ENCODE results near the gene GAS1.

Gene GAS1

GRCh38 chr9:86926145-86926544 is 21.2 kb downstream of the GAS1 start:
- Histone ChIP-seq H3K9me3 (replicated peaks in 1 of 2; ENCODE audit: control insufficient read depth in 2 of 2, insufficient read depth in 1 of 2, low read depth in 1 of 2, low read length in 2 of 2) (no peaks in the 10 kb centered on the region), H3K27me3 (ENCODE audit: control insufficient read depth in 3 of 3, insufficient read depth in 3 of 3, low read depth in 1 of 3, low read length in 3 of 3) (no peaks in the 10 kb centered on the region), H3K18ac (ENCODE audit: low read length) (no peak overlapping the region), H3K36me3 (replicated peaks in 1 of 2; ENCODE audit: control insufficient read depth in 2 of 2, insufficient read depth in 2 of 2, low read length in 2 of 2) (no peaks in the 10 kb centered on the region), H2AK5ac (ENCODE audit: low read depth, low read length) (no peak overlapping the region), H3K4me2 (ENCODE audit: insufficient read depth, low read length, poor library complexity, severe bottlenecking) (no peak overlapping the region), H2BK5ac (ENCODE audit: low read length) (no peak overlapping the region), H2BK120ac (ENCODE audit: low read depth, low read length) (no peak overlapping the region), H4K91ac (ENCODE audit: low read depth, low read length, poor library complexity) (no peak overlapping the region), H3K9ac (ENCODE audit: low read depth, low read length, poor library complexity) (no peak overlapping the region), H2BK12ac (ENCODE audit: low read length) (no peak overlapping the region), H3K14ac (ENCODE audit: low read length) (no peak overlapping the region), H2BK15ac (ENCODE audit: low read length) (no peak overlapping the region), H3K23ac (ENCODE audit: low read depth, low read length, poor library complexity) (no peak overlapping the region), H3K4me1 (ENCODE audit: control insufficient read depth in 2 of 2, insufficient read depth in 1 of 2, low read depth in 1 of 2, low read length in 2 of 2) (peaks cover 0 to 15% of the 10 kb centered on the region in 2 donors), H2AFZ (ENCODE audit: low read length) (no peak overlapping the region), H3K79me1 (ENCODE audit: low read depth, low read length) (no peaks in the 10 kb centered on the region), H3K4me3 (ENCODE audit: low read length in 2 of 2) (no peak overlapping the region), H3K27ac (replicated peaks; ENCODE audit: low read length) (no peak overlapping the region), H4K8ac (ENCODE audit: low read depth, low read length) (no peak overlapping the region), H3K4ac (ENCODE audit: low read length) (no peak overlapping the region)
- DNase-seq (ENCODE audit: low spot score) = no peak
- no CpG with 5 or more reads among the region's 3 CpGs for WGBS, 2 donors (ENCODE audit: extremely low coverage in 2 of 2, insufficient read length in 2 of 2, insufficient replicate concordance in 1 of 2)

- Histone ChIP-seq H3K9ac (ENCODE audit: low read depth, low read length, poor library complexity) (no peak overlapping the region), H3K18ac (ENCODE audit: low read length) (no peak overlapping the region), H3K27ac (replicated peaks; ENCODE audit: low read length) (no peak overlapping the region), H3K23ac (ENCODE audit: low read depth, low read length, poor library complexity) (no peak overlapping the region), H2AK5ac (ENCODE audit: low read depth, low read length) (no peak overlapping the region), H4K91ac (ENCODE audit: low read depth, low read length, poor library complexity) (no peak overlapping the region), H2BK120ac (ENCODE audit: low read depth, low read length) (no peak overlapping the region), H3K14ac (ENCODE audit: low read length) (no peak overlapping the region), H3K4me3 (ENCODE audit: low read length in 2 of 2) (no peak overlapping the region), H3K79me1 (ENCODE audit: low read depth, low read length) (no peaks in the 10 kb centered on the region), H3K4me1 (ENCODE audit: control insufficient read depth in 2 of 2, insufficient read depth in 1 of 2, low read depth in 1 of 2, low read length in 2 of 2) (peaks cover 0 to 16% of the 10 kb centered on the region in 2 donors), H2BK12ac (ENCODE audit: low read length) (no peak overlapping the region), H3K36me3 (replicated peaks in 1 of 2; ENCODE audit: control insufficient read depth in 2 of 2, insufficient read depth in 2 of 2, low read length in 2 of 2) (no peaks in the 10 kb centered on the region), H2AFZ (ENCODE audit: low read length) (no peak overlapping the region), H3K9me3 (replicated peaks in 1 of 2; ENCODE audit: control insufficient read depth in 2 of 2, insufficient read depth in 1 of 2, low read depth in 1 of 2, low read length in 2 of 2) (no peaks in the 10 kb centered on the region), H2BK5ac (ENCODE audit: low read length) (no peak overlapping the region), H3K4ac (ENCODE audit: low read length) (no peak overlapping the region), H3K27me3 (ENCODE audit: control insufficient read depth in 3 of 3, insufficient read depth in 3 of 3, low read depth in 1 of 3, low read length in 3 of 3) (no peaks in the 10 kb centered on the region), H2BK15ac (ENCODE audit: low read length) (no peak overlapping the region), H4K8ac (ENCODE audit: low read depth, low read length) (no peak overlapping the region), H3K4me2 (ENCODE audit: insufficient read depth, low read length, poor library complexity, severe bottlenecking) (no peak overlapping the region)
- no peak for DNase-seq (ENCODE audit: low spot score)
- WGBS, 2 donors (ENCODE audit: extremely low coverage in 2 of 2, insufficient read length in 2 of 2, insufficient replicate concordance in 1 of 2) = no CpG with 5 or more reads among the region's 1 CpG
Observed at GRCh38 chr9:86925686-86926085, 21.6 kb downstream of the GAS1 start.

GRCh38 chr9:86924206-86924605 is 23.1 kb downstream of the GAS1 start:
- no peak overlapping the region for H3K18ac ChIP-seq (ENCODE audit: low read length)
- no peak overlapping the region for H4K91ac ChIP-seq (ENCODE audit: low read depth, low read length, poor library complexity)
- no peaks in the 10 kb centered on the region for H3K9me3 ChIP-seq (replicated peaks in 1 of 2; ENCODE audit: control insufficient read depth in 2 of 2, insufficient read depth in 1 of 2, low read depth in 1 of 2, low read length in 2 of 2)
- H2BK120ac ChIP-seq (ENCODE audit: low read depth, low read length) = no peak overlapping the region
- no peak overlapping the region for H2AFZ ChIP-seq (ENCODE audit: low read length)
- 100% methylated on average over 2 of the region's 5 CpGs; no CpG with 5 or more reads in 1 of the 2 donors for WGBS, 2 donors (ENCODE audit: extremely low coverage in 2 of 2, insufficient read length in 2 of 2, insufficient replicate concordance in 1 of 2)
- peaks cover 0 to 16% of the 10 kb centered on the region in 2 donors for H3K4me1 ChIP-seq (ENCODE audit: control insufficient read depth in 2 of 2, insufficient read depth in 1 of 2, low read depth in 1 of 2, low read length in 2 of 2)
- no peak overlapping the region for H4K8ac ChIP-seq (ENCODE audit: low read depth, low read length)
- H3K36me3 ChIP-seq (replicated peaks in 1 of 2; ENCODE audit: control insufficient read depth in 2 of 2, insufficient read depth in 2 of 2, low read length in 2 of 2) = no peaks in the 10 kb centered on the region
- no peak overlapping the region for H2BK12ac ChIP-seq (ENCODE audit: low read length)
- H2BK15ac ChIP-seq (ENCODE audit: low read length) = no peak overlapping the region
- no peak overlapping the region for H2BK5ac ChIP-seq (ENCODE audit: low read length)
- no peak overlapping the region for H2AK5ac ChIP-seq (ENCODE audit: low read depth, low read length)
- no peak overlapping the region for H3K4me3 ChIP-seq (ENCODE audit: low read length in 2 of 2)
- H3K4me2 ChIP-seq (ENCODE audit: insufficient read depth, low read length, poor library complexity, severe bottlenecking) = no peak overlapping the region
- H3K14ac ChIP-seq (ENCODE audit: low read length) = no peak overlapping the region
- no peak overlapping the region for H3K9ac ChIP-seq (ENCODE audit: low read depth, low read length, poor library complexity)
- H3K27me3 ChIP-seq (ENCODE audit: control insufficient read depth in 3 of 3, insufficient read depth in 3 of 3, low read depth in 1 of 3, low read length in 3 of 3) = no peaks in the 10 kb centered on the region
- no peak for DNase-seq (ENCODE audit: low spot score)
- H3K79me1 ChIP-seq (ENCODE audit: low read depth, low read length) = no peaks in the 10 kb centered on the region
- no peak overlapping the region for H3K4ac ChIP-seq (ENCODE audit: low read length)
- no peak overlapping the region for H3K27ac ChIP-seq (replicated peaks; ENCODE audit: low read length)
- H3K23ac ChIP-seq (ENCODE audit: low read depth, low read length, poor library complexity) = no peak overlapping the region

- Histone ChIP-seq H3K36me3 (replicated peaks in 1 of 2; ENCODE audit: control insufficient read depth in 2 of 2, insufficient read depth in 2 of 2, low read length in 2 of 2) (no peaks in the 10 kb centered on the region), H3K79me1 (ENCODE audit: low read depth, low read length) (no peaks in the 10 kb centered on the region), H3K9me3 (replicated peaks in 1 of 2; ENCODE audit: control insufficient read depth in 2 of 2, insufficient read depth in 1 of 2, low read depth in 1 of 2, low read length in 2 of 2) (no peaks in the 10 kb centered on the region), H3K27ac (replicated peaks; ENCODE audit: low read length) (no peak overlapping the region), H3K4me3 (ENCODE audit: low read length in 2 of 2) (no peak overlapping the region), H4K8ac (ENCODE audit: low read depth, low read length) (no peak overlapping the region), H3K23ac (ENCODE audit: low read depth, low read length, poor library complexity) (no peak overlapping the region), H3K14ac (ENCODE audit: low read length) (no peak overlapping the region), H2BK5ac (ENCODE audit: low read length) (no peak overlapping the region), H4K91ac (ENCODE audit: low read depth, low read length, poor library complexity) (no peak overlapping the region), H2AK5ac (ENCODE audit: low read depth, low read length) (no peak overlapping the region), H2AFZ (ENCODE audit: low read length) (no peak overlapping the region), H3K9ac (ENCODE audit: low read depth, low read length, poor library complexity) (no peak overlapping the region), H2BK120ac (ENCODE audit: low read depth, low read length) (no peak overlapping the region), H2BK12ac (ENCODE audit: low read length) (no peak overlapping the region), H3K4me1 (ENCODE audit: control insufficient read depth in 2 of 2, insufficient read depth in 1 of 2, low read depth in 1 of 2, low read length in 2 of 2) (peaks cover 0 to 14% of the 10 kb centered on the region in 2 donors), H2BK15ac (ENCODE audit: low read length) (no peak overlapping the region), H3K18ac (ENCODE audit: low read length) (no peak overlapping the region), H3K4me2 (ENCODE audit: insufficient read depth, low read length, poor library complexity, severe bottlenecking) (no peak overlapping the region), H3K27me3 (ENCODE audit: control insufficient read depth in 3 of 3, insufficient read depth in 3 of 3, low read depth in 1 of 3, low read length in 3 of 3) (no peaks in the 10 kb centered on the region), H3K4ac (ENCODE audit: low read length) (no peak overlapping the region)
- DNase-seq (ENCODE audit: low spot score) = no peak
- WGBS, 2 donors (ENCODE audit: extremely low coverage in 2 of 2, insufficient read length in 2 of 2, insufficient replicate concordance in 1 of 2) = no CpG with 5 or more reads among the region's 15 CpGs
Observed at GRCh38 chr9:86921151-86921923, 26.0 kb downstream of the GAS1 start.
